ENCODE data around the gene RGS21.

The RGS21 gene

DNA sequence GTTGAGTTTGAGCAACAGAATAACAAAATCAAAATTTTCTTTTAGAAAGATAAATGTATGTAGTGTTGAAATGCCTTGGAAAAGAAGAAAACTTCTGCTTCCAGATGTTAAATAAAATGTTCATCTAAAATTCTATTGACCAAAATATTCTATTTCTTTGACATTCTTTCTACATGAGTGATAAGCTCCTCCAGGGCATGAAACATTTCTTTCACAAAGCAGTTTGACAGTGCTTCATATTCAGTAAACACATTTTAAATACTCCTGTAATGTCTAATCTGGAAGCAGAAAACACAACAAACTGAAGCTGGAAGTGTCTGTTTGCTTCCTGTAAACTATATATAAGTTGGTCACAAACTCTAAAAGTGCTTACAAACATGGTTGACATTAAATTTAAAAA lies 61.5 kb downstream of the RGS21 start:
- no peak for DNase-seq (ENCODE audit: low read depth in 2 of 3, low spot score in 2 of 3)

DNA sequence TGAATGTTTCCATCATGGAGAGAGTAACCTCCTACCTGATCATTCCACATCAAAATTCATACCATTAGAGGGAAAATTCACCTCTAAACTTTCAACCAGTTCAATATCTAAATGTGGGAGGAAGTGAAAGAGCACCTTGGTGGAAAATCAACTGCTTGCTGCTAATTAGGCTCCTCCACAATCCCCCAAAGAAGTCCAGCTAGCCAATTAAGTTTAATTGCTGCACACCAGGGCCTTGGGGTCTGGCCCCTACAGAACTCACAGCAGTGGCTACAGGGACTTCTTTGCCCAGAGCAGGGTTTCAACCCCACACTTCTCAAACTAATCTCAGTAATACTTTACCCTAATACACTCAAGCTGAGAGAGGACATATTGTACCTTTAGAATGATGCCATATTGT lies 62.1 kb downstream of the RGS21 start:
- no peak for DNase-seq (ENCODE audit: low read depth in 2 of 3, low spot score in 2 of 3)

DNA sequence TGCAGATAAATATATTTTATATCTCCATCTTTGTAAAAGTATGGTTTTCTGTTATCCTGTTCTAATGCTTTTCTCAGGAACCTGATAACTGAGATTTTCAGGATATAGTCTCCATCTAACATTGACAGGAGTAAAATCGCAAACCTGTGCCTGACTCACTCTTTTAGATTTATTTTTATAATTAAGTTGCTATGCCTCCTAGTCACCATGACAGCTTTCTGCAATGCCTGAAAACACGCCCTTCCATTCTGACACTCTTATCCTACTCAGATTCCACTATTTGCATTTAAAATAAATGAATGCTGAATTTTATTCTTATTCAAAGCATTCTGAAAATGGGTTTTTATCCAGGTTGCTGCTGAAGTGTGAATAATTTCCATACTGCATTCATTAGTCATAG lies 62.8 kb downstream of the RGS21 start:
- DNase-seq (ENCODE audit: low read depth in 2 of 3, low spot score in 2 of 3), result no peak

DNA sequence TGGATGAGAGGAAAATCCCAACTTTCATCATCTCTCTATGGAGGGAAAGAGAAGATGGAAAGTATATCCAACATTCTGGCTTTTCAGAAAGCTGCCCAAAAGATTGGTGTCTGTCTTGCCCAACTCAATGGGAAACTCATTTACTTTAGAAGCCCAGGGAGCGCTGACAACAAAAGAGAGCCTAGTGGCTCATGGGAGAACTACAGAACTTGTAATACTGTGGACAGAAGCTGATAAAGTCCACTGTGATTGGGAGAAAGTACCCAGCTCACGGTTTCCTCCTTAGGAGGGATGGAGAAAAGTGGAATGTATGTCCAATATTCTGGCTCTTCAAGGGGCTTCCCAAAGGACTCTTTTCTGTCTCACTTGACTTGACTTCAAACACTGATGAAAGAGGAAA lies 66.0 kb downstream of the RGS21 start:
- DNase-seq (ENCODE audit: low read depth in 2 of 3, low spot score in 2 of 3), result no peak

DNA sequence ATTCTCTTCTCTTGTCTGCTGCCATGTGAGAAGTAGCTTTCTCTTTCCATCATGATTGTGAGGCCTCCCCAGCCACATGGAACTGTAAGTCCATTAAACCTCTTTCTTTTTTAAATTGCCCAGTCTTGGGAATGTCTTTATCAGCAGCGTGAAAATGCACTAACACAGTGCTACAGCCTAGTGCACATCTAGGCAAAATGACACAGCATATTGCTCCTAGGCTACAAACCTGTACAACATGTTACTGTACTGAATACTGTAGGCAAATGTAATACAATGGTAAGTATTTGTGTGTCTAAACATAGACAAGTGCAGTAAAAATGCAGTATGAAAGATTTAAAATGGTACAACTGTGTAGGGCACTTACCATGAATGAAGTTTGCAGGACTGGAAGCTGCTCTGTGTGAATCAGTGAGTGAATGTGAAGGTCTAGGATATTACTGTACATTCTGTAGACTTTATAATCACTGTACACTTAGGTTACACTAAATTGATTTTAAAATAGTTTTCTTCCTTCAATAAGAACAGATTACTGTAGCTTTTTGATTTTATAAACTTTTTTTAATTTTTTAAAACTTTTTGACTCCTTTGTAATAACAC lies 69.4 kb downstream of the RGS21 start:
- DNase-seq (ENCODE audit: low read depth in 2 of 3, low spot score in 2 of 3), result no peak

DNA sequence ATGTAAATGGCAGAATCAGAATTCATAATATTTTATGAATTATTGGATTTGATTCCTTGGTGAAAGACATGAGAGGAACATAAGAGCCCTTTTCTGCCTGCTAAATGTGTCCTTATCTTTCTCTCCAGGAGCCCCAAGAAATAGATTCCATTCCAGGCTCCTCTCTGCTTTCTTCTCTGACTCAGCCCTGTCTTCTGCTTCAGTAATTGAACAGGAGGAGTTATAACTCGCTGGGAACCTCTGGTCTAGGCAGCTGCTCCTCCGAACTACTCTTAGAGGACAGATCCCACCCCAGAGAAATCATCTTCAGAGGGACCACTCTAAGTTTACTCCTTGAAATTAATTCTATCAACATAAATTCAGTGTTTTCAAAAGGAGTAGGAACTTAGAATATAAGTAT lies 78.4 kb downstream of the RGS21 start:
- DNase-seq (ENCODE audit: low read depth in 2 of 3, low spot score in 2 of 3), result no peak

DNA sequence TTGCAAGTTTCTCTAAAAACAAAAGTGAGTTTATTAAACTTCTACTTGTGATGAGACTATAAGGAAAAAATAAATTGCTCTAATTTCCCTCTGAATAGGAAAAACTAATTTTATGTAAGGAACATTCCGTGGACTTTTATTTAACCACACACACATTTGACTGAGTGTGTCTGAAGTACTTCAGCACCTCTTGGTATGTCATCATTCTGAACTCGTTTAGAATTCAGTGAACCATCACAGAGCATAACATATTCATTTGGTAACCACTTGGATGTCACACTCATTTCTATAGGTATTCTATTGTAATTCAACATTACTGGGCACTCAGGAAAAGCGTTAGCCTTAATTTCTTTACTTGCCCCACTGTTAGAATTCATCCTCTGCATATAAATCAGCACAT lies 79.1 kb downstream of the RGS21 start:
- DNase-seq (ENCODE audit: low read depth in 2 of 3, low spot score in 2 of 3), result no peak

DNA sequence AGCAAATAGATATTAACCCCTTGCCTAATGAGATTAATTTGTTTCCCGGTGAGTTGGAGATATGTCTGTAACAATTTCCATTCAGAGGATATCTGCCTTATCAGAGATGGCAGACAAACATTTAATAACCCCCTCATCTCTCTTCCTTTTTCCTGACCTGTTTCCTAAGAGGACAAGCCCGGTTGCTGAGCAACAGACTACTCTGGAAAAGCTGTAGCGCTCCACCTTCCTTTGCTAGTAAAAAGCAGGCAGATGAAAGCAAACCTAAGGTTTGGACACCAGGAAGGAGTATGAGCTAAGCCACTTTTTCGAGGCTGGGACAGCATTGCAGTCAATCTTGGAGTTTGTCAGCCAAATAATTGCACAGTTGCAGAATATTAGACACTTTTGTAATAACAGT lies 82.4 kb downstream of the RGS21 start:
- no peak for DNase-seq (ENCODE audit: low read depth in 2 of 3, low spot score in 2 of 3)

DNA sequence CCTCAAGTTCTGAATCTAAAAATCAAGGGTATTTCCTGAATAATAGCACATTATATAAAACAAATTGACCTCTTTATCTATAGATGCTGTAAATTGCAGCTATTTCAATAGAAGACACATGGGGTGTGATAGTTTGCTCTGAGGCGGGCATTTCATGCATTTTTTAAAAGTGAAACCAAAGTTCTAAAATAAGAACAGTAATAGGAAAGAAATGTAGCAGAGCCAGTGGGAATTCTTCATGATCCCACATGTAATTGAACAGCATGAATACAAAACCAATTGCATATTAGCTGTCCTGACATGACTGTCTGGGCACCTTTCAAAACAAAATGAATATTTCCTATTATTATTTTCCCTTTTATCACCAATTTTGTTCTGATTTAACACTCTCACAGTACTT lies 85.0 kb downstream of the RGS21 start:
- no peak for DNase-seq (ENCODE audit: low read depth in 2 of 3, low spot score in 2 of 3)

DNA sequence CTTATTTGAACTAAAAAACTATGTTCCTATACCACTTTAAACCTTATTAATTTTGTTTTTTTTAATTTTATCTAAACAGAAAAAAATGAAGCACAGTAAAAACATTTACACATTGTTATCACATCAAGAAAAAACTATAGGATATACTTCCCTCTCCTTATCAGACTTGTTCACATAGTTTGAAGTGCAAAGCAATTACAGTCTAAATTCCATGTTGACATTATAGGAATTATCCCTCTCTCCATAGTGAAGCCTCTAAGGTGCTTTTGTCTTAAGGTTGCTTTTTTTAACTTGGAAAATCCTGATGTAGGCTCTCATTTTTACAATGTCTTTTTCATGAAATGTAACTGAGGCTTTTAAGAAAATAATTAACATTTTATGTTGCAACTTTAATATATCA lies 85.8 kb downstream of the RGS21 start:
- no peak for DNase-seq (ENCODE audit: low read depth in 2 of 3, low spot score in 2 of 3)

DNA sequence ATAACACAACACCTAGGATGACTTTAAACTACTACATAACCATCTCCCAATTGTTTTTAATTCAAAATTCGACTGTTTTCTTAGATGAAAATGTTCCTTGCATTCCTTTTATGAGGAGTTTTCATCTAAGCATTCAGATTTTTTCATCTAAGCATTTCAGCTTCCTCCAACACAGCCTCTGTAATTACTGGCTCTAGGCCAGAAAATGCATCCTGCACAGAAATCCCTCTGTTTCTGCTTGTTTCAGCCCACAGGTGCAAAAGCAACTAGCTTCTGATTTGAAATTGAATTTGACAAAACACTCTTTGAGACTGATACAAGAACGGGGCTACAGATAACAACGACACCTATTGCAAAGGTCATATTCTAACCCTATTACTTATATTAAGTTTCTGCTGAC lies 90.4 kb downstream of the RGS21 start:
- DNase-seq (ENCODE audit: low read depth in 2 of 3, low spot score in 2 of 3), result no peak

All from activated CD8-positive, alpha-beta memory T cell treated with anti-CD3 and anti-CD28 coated beads for 48 hours (primary cell).